Spleen (tissue), 11 donors: ENCODE results near the gene SPECC1. TPM values are rescaled to one million over a fixed set of nuclear protein-coding genes. Genes with fewer than 3 reads are reported as not detected.

ENCODE experiments used
- DNase-seq: peaks from one replicate; pipeline ENCODE4 v3.0.0-alpha.2; 2020
- H3K27ac ChIP-seq, 8 donors: fragments of 200-600 bp; sonication (generic) in 7 of 8; 1 replicate in 4 of 8; 2 replicates in 4 of 8; pipeline versions ENCODE4 v1.5.0 to v1.8.0; 2016 to 2021; ENCODE audit warnings: inconsistent platforms in 4 of 8, mild to moderate bottlenecking in 4 of 8, moderate library complexity in 1 of 8
- H3K27me3 ChIP-seq, 7 donors: fragments of 200-600 bp; sonication (generic) in 6 of 7; replicated peaks in 1 of 7; 1 replicate in 4 of 7; 2 replicates in 3 of 7; pipeline versions ENCODE4 v1.5.0 to v1.8.0; 2016 to 2021; ENCODE audit warnings: inconsistent platforms in 3 of 7, mild to moderate bottlenecking in 1 of 7
- H3K36me3 ChIP-seq, 6 donors: fragments of 200-600 bp; sonication (generic) in 5 of 6; 1 replicate in 4 of 6; 2 replicates in 2 of 6; pipeline versions ENCODE4 v1.5.0 to v1.8.0; 2016 to 2021; ENCODE audit warnings: inconsistent platforms in 2 of 6
- H3K4me1 ChIP-seq, 6 donors: fragments of 200-600 bp; sonication (generic) in 5 of 6; 1 replicate in 3 of 6; 2 replicates in 3 of 6; pipeline versions ENCODE4 v1.5.0 to v1.8.0; 2016 to 2021; ENCODE audit warnings: inconsistent platforms in 3 of 6
- H3K4me3 ChIP-seq, 8 donors: fragments of 200-600 bp; sonication (generic) in 7 of 8; 1 replicate in 4 of 8; 2 replicates in 4 of 8; pipeline versions ENCODE4 v1.5.0 to v1.8.0; 2016 to 2021; ENCODE audit warnings: inconsistent platforms in 4 of 8, mild to moderate bottlenecking in 4 of 8, moderate library complexity in 2 of 8
- H3K9me3 ChIP-seq, 8 donors: fragments of 200-600 bp; sonication (generic) in 7 of 8; 1 replicate in 4 of 8; 2 replicates in 4 of 8; pipeline versions ENCODE4 v1.5.0 to v1.8.0; 2016 to 2021; ENCODE audit warnings: inconsistent platforms in 4 of 8
- CTCF ChIP-seq, 11 experiments: fragments of 200-600 bp in 7 of 11; fragments of 450-650 bp in 4 of 11; sonication (generic) in 4 of 11; IDR thresholded peaks in 8 of 11; conservative IDR thresholded peaks in 3 of 11; 1 replicate in 7 of 11; 2 replicates in 4 of 11; pipeline versions ENCODE4 v1.4.0 to v1.8.0; 2016 to 2021; ENCODE audit warnings: antibody characterized with exemption in 11 of 11, inconsistent platforms in 4 of 11, mild to moderate bottlenecking in 1 of 11
- POLR2A ChIP-seq, 3 donors: fragments of 450-650 bp; IDR thresholded peaks; one replicate each; pipeline ENCODE4 v1.5.1; 2017; ENCODE audit warnings: antibody characterized with exemption in 3 of 3, mild to moderate bottlenecking in 1 of 3
- POLR2AphosphoS5 ChIP-seq, 3 donors: sonication (generic); formaldehyde crosslinking; IDR thresholded peaks; one replicate each; pipeline ENCODE4 v1.5.1; 2017; ENCODE audit warnings: antibody characterized with exemption in 3 of 3
- WGBS, 5 donors: extraction: QIAGEN DNeasy Blood & Tissue Kit in 3 of 5; methylation state at CpG; one replicate each; pipeline versions ENCODE4 v1.1.5 to v1.1.7; 2013 to 2018; 5-methylcytosine and 5-hydroxymethylcytosine counted together
- intact Hi-C: fragments of 100-400 bp; cut with DNase I; formaldehyde crosslinking; loops from one replicate; pipeline ENCODE4 v1.15.0; 2023; ENCODE audit warnings: low total_unique reads
- polyA plus RNA-seq, 3 donors: library from polyadenylated mRNA; stranded (reverse); fragments of 200-250 nt; gene quantifications; one replicate each; pipeline ENCODE4 v1.2.1, GENCODE V29; 2013
- total RNA-seq, 7 donors: library from RNA; depleted of rRNA in 3 of 7; stranded (reverse); fragments of >200 nt in 3 of 7; fragmentation: NEBNext Ultra II Directional in 4 of 7; extraction: Animal tissue kit (Norgen Biotek cat#: 25700) in 4 of 7; gene quantifications; one replicate each; pipeline versions ENCODE4 v1.1.0 to v1.2.1, GENCODE V29; 2016 to 2021
- donor health status: healthy with polysubstance abuse.
- donor health status: DM: no; HTN: no; CAD: no; lungs with moderate emphysema.
- donor health status: DM: no; HTN: no; CAD: no.
- donor health status: Bipolar disorder and iron deficiency.
- donor health status: healthy.
- donor health status: DM: no; HTN: no; CAD: no.
- donor health status: DM: yes; HTN: yes; CAD: no.

SPECC1 gene
- total and polyA plus RNA-seq, 10 donors = 7.4 to 129 (median 84.8) TPM

GRCh38 chr17:20045476-20045875 lies 36.3 kb downstream of the SPECC1 start:
- no peak for DNase-seq
- Histone ChIP-seq H3K27me3 (no peaks in the 10 kb centered on the region), H3K4me1 (no peaks in the 10 kb centered on the region), H3K4me3 (no peak overlapping the region), H3K9me3 (no peaks in the 10 kb centered on the region), H3K27ac (no peak overlapping the region), H3K36me3 (no peaks in the 10 kb centered on the region)
- intact Hi-C loops = no loop called here
- 32 to 54% (median 45%) methylated on average over 1 of the region's 1 CpG for WGBS, 5 donors
- no peak for TF ChIP-seq CTCF (IDR thresholded peaks at IDR 0.05 in 8 of 11, conservative IDR thresholded peaks at IDR 0.05 in 3 of 11)
- TF ChIP-seq POLR2A (IDR thresholded peaks at IDR 0.05) = no peak
- TF ChIP-seq POLR2AphosphoS5 (IDR thresholded peaks at IDR 0.05) = no peak

GRCh38 chr17:20046629-20047028 lies 37.5 kb downstream of the SPECC1 start:
- intact Hi-C loops = no loop called here
- 85 to 92% (median 89%) methylated on average over 8 of the region's 8 CpGs for WGBS, 5 donors
- Histone ChIP-seq H3K36me3 (no peaks in the 10 kb centered on the region), H3K4me3 (no peak overlapping the region), H3K4me1 (no peaks in the 10 kb centered on the region), H3K27ac (no peak overlapping the region), H3K27me3 (no peaks in the 10 kb centered on the region), H3K9me3 (no peaks in the 10 kb centered on the region)
- no peak for DNase-seq
- TF ChIP-seq CTCF (IDR thresholded peaks at IDR 0.05 in 8 of 11, conservative IDR thresholded peaks at IDR 0.05 in 3 of 11) (no peak), POLR2AphosphoS5 (IDR thresholded peaks at IDR 0.05) (no peak), POLR2A (IDR thresholded peaks at IDR 0.05) (no peak)

- TF ChIP-seq POLR2A (IDR thresholded peaks at IDR 0.05) (no peak), CTCF (IDR thresholded peaks at IDR 0.05 in 8 of 11, conservative IDR thresholded peaks at IDR 0.05 in 3 of 11) (no peak), POLR2AphosphoS5 (IDR thresholded peaks at IDR 0.05) (no peak)
- intact Hi-C loops = no loop called here
- DNase-seq = no peak
- no peaks in the 10 kb centered on the region for H3K27me3 ChIP-seq
- H3K9me3 ChIP-seq = peaks cover 0 to 11% (median 5%) of the 10 kb centered on the region in 8 donors
- WGBS, 5 donors = 80 to 93% (median 90%) methylated on average over 2 of the region's 2 CpGs
- no peaks in the 10 kb centered on the region for H3K4me1 ChIP-seq
- no peaks in the 10 kb centered on the region for H3K36me3 ChIP-seq
- H3K27ac ChIP-seq = no peak overlapping the region
- H3K4me3 ChIP-seq = no peak overlapping the region
Observed at GRCh38 chr17:20051624-20052023, 42.5 kb downstream of the SPECC1 start.

- H3K36me3 ChIP-seq = no peaks in the 10 kb centered on the region
- DNase-seq = no peak
- H3K4me3 ChIP-seq = no peak overlapping the region
- intact Hi-C loops = no loop called here
- H3K9me3 ChIP-seq = peaks cover 0 to 11% (median 5%) of the 10 kb centered on the region in 8 donors
- no peak overlapping the region for H3K27ac ChIP-seq
- WGBS, 5 donors = 83 to 93% (median 90%) methylated on average over 4 of the region's 4 CpGs
- TF ChIP-seq POLR2AphosphoS5 (IDR thresholded peaks at IDR 0.05) = no peak
- no peak for TF ChIP-seq POLR2A (IDR thresholded peaks at IDR 0.05)
- no peak for TF ChIP-seq CTCF (IDR thresholded peaks at IDR 0.05 in 8 of 11, conservative IDR thresholded peaks at IDR 0.05 in 3 of 11)
- H3K27me3 ChIP-seq = no peaks in the 10 kb centered on the region
- no peaks in the 10 kb centered on the region for H3K4me1 ChIP-seq
Observed at GRCh38 chr17:20053361-20053964, 44.3 kb downstream of the SPECC1 start.
